CD4-positive, alpha-beta T cell treated with Interleukin-2 at 100 ng/mL for 4 hours (primary cell): ENCODE data around the gene FALEC.
A peak's percentile ranks its signal among the peaks of the same experiment; 100 is the strongest.

Source experiments
- DNase-seq: peaks from one replicate; pipeline ENCODE4 v3.0.0-alpha.2; 2020; ENCODE audit warnings: low spot score

The FALEC gene

DNA sequence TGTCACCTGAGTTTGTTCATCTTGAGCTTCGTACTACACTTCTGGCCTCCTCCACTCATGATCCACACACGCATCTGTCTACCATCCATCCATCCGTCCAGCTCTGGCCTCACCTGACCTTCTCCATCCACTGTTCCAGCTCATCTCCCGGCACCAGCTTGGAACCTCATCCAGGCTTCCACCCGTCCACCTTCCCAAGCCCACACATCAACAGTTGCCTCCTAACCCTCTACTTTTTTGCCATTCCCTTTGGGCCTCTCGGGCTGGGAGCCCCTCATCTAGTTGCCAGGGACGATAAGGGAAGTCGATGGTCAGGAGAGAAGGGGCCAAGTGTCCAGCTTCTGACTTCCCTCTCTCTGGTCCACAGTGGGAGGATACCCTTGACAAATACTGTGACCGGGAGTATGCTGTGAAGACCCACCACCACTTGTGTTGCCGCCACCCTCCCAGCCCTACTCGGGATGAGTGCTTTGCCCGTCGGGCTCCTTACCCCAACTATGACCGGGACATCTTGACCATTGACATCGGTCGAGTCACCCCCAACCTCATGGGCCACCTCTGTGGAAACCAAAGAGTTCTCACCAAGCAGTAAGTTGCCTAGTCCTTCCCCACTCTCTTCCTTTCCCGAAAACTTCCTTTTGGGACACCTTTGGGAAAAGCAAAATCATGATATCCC, 3.4 kb upstream of the FALEC start:
- no peak for DNase-seq

DNA sequence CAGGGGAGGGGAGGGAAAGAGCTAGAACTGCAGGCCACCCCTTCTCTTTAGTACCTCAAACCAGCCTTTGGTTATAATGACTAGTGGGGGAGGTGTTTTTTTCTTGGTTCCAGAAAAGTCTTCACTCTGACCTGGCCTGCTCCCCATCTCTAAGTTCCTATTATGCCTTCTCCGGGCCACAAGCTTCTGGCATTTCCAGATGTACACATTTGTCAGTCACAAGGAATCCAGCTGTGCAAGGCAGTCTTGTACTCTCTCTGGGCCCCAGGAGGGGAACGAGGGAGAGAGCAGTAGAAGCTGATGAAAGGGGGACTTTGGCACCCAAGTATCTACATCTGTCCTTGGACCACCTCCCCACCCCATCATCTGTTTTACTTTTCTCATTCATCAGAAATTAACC, 2.7 kb upstream of the FALEC start:
- DNase-seq = no peak

DNA sequence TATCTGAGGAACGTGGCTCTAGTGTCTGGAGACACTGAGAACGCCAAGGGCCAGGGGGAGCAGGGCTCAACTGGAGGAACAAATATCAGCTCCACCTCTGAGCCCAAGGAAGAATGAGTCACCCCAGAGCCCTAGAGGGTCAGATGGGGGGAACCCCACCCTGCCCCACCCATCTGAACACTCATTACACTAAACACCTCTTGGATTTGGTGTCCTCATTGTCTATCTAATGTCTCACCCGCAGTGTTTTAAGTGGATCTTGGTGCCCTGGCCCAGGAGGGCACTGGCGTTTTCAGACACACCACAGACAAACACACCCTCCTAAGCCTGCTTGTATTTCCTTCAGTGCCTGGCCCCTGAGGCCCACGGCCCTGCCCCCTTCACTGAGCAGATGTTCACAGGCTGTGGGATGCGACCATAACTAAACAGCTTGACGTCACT, 2.2 kb upstream of the FALEC start:
- DNase-seq = no peak

DNA sequence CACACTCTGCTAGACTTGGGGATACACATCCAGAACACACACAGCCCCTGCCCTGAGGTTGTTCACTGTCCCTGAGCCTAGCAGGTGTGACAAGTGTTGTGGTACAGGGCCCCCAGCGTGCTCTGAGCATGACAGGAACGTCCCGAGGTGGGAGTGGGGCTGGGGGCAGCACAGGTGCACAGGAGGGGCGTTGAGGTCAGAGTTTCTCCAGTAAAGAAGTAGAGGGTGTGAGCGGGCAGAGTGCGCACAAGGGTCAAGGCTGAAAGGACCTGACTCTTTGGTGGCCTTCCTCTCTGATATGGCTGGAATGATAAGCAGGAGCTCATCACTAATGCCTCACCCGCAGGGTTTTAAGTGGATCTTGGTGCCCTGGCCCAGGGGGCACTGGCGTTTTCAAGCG, 1.3 kb upstream of the FALEC start:
- DNase-seq = no peak

DNA sequence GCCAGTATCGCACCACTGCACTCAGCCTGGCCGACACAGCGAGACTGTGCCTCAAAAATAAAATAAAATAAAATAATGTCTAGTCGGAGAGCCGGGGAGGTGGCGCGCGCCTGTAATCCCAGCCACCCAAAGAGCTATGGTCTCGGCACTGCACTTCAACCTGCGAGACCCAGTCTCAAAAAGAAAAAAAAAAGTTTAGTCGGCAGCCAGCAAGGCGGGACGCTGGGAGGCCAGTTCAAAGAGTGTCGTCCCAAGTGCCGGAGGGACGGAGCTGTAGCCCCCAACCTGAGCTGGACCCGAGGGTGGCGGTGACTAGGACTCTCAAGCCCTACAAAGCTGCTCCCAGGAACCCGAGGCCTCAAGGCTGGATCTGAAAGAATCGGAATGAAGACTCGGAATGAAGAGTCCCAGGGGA, 632 bp upstream of the FALEC start:
- no peak for DNase-seq

DNA sequence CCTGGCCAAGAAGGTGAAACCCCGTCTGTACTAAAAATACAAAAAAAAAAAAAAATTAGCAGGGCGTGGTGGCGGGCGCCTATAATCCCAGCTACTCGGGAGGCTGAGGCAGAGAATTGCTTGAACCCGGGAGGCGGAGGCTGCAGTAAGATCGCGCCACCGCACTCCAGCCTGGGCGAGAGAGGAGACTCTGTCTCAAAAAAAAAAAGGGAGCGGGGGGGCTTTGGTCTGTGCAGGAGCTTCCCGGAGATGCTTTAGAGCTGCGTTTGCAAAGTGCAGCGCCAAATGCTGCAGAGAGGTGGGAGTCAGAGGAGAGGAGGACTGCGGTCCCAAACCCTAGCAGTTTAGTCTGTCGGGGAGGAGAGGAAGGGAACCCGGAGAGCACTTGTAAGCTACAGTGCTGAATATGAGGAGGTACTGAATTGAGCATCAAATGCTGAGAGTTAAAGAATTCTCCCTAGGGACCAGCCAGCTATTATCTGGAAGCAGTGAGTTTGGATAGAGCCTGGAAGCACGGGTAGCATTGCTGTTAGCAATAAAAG, 569 bp downstream of the FALEC start:
- peak; percentile 2 for DNase-seq

DNA sequence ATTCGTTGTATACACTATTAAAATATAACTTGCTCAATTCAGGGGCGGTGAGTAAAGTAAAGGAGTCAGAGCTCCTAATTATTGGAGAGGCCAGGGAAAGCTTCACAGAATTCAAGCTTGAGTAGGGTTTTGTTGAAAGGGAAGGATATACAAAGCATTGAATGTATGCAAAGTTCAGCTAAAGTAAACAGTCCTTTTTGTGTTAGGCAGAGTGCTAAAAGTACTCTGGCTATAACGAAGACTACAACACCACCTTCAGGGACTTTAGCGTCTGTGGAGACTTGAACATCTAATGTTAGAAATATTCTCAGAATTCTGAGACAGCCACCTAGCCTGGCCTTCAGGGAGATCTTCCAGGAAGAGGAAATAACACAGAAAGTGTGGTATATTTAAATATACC, 1.1 kb downstream of the FALEC start:
- DNase-seq = peak; percentile 45

DNA sequence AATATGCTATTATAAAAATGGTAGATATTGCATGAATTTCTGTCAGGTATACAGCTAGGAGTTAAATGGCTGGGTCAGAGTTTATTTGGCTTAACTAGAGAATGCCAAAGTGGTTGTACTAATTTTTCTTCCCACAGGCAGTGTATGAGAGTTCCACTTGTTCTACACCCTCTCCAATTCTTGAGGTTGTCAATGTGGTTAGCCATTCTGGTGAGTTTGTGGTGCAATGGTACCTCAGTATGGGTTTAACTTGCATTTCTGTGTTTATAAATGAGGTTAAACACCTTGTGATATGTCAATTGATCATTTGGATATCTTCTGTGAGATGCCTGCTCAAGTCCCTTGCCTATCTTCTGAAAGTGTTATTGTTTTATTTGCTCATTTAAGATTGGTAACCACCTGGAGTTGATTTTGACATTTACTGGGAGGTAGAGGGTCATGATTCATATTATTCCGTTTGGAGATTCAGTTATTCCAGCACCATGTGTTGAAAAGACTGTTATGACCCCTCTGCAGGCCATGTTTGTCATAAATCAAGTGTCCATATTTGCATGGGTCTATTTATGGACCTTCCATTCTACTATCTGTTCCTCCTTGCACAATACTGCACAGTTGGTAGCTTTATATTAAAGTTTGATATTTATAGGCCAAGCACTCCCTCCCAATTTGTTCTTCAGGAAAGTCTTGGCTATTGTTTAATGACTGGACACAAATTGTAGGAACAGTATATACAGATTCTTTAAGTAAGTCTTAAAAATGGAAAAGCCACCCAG, 5.8 kb downstream of the FALEC start:
- no peak for DNase-seq

DNA sequence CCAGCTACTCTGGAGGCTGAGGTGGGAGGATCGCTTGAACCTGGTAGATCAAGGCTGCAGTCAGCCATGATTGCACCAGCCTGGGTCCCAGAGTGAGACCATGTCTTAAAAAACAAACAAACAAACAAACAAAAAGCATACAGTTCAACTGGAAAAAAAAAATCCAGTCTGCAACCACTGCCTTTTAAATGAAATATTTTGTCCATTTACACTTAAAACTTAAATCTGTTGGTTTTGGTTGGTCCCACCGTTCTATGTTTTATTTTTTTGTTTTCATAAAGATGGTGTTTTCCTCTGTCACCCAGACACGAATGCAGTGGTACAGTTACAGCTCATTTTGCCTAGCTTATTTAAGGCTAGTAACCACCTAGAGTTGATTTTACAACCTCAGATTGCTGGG, 9.8 kb downstream of the FALEC start:
- no peak for DNase-seq

DNA sequence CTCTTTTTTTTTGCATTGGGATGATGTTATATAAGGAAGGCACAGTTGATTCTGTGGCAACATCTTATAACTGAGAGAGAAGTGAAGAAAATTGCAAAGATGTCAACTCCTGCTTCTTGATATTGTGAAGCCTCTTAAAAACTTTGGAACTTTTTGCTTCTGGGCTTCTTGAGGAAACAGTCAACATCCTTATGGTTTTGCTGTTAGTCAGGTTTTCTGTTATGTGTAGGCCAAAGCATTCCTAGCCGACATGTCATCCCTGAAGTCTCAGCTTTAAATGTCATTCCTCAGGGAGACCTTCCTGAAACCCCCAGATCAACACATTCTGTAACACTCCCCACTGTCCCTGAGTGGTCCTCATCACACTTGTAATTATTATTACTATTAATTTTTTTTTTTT, 12.6 kb downstream of the FALEC start:
- DNase-seq = no peak

DNA sequence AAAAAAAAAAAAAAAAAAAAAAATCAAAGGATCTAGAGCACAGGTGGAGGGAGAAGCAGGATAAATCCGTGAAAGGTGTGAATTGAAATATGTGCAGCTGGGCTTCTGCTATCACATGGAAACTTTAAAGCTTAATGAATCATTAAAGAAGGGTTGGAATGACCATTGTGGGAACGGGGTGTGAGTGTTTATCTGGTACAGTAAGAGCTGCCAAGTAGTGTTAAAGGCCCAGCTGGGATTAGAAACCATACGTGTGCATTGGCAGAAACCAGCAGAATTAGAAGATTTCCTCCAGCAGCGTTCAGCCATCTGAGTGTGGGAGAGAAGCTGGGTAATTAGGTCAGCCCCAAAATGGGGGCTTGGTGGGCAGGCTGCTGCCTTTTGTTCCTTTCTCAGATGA, 13.5 kb downstream of the FALEC start:
- DNase-seq = no peak

DNA sequence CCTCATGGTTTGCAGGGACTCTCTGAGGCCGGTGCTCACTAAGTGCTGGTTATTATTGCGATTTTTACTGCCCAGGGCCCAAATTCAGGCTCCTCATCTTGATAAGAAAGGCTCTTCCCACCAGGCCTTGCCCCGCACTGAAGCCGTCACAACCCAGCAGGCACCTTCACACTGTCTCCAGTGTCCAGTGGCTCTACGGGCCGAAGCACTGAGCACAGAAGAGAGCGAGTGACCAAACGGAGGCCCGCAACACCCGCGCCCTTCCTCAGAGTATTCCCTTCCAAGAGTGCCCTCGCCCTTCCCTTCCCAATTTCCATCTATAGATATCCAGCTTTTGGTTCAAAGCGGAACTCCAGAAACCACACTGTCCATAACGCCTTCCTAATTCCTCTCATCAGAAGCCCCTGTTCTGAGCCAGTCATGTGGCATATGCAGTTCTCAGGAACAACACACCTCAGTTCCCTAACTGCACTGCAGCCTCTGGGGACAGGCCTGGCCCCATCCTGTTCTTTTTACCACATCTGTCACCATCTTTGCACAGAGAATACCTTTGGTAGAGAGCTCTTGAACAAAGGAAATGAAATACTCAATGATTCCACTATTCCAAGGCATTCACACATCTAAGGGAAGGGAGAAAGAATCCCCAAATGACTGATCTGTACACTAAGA, 15.1 kb downstream of the FALEC start:
- no peak for DNase-seq

DNA sequence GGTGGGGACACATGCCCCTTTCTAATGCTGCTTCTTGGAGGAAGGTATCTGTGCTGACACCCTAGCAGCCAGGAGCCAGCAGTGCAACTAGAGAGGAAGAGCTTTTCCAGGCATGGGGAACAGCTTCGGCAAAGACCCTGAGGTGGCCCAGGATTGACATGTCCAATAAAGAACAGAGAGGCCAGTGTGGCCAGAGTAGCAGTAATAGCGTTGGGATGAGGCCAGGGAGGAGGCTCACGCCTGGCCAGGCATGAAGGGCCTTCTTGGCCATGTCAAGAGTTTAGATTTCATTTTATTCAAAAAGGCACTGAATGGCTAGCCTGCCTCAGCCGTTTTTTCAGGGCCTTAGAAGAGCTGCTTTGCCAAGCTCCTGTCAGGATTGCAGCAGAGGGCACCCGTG, 17.3 kb downstream of the FALEC start:
- DNase-seq = no peak

DNA sequence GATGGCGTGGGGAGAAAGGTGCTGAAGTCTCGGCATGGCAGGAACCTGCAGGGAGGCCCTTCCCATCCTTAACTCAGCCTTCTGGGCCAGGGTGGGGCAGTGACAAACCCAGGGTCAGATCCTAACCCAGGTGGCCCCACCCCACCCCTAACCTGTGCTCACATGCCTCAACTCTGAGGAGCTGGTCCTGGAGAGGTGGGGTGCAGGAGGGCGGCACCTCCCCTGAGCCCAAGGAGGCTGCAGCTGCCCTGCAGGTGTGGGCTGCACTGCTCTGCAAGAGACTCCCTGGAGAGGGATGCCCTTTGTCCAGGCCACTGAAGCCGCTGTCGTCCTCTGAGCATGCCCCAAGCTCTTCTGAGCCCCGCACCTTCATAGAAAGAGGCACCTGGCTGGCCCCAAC, 18.4 kb downstream of the FALEC start:
- no peak for DNase-seq

DNA sequence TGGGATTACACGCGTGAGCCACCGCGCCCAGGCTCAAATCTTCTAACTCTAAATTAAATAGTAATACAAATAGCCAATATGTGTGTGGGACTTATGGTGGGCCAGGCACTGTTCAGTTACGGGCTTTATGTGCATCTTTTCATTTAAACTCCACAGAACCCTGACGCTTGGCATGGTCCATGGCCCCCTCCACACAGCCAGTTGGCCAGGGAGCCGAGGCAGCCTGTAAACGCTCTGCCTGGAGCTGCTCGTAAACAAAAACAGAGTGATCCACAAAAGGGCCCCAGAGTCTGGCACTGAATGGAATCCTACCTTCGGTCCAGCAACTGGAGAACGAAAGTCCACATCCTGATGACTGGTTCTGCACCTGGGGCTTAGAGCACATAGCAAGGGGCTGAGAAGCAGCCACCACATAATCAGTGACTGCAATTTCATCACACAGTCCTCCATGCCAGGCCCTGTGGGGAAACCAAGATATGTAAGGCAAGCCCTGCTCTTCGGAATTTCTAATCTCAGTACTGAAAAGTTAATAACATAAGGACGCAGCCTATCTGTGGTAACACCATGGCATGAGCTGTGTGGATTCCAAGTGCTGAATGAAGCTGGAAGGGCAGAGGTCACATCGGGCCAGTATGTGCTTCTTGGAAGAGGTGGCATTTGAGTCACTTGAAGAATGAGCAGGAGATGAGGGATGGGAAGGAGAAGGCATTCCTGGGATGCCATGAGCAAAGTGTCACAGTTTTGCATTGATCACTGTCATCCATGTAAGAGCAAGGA, 20.1 kb downstream of the FALEC start:
- DNase-seq = no peak

DNA sequence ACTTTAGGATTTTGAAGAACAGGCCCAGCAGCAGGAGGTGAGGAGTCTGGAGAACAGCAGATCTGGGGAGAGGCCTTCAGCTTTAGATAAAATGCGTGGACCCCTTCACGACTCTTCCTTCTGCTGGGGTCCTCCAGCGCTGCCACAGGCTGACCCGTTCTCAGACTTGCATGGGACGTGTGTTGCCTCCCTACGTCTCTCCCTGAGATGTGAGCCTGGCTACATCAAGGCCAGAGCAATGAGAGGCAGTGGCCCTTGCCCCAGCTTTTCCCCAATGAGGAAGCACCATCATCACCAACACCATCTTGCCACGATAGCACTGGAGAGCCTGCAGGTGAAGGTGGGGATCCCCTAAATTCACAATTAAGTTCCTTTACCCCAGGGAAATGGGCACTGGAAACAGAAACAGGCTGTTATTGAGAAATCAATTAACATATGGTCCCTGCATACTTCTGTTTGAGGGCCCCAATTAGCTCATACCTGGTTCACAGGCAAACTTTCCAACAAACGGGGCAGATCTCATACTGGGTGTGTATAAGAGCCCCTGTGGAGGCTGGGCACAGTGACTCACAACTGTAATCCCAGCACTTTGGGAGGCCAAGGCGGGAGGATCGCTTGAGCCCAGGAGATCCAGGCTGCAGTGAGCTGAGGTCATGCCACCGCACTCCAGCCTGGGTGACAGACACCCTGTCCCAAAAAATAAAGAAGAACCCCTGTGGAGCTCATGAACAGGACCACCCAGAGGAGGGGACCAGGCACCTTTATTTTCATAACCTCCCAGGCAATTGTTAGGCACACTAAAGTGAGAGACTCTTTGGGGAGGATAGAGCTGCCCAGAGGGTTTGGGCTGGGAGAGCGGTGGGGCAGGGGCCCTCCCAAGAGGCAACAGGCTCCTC, 21.5 kb downstream of the FALEC start:
- DNase-seq = no peak

DNA sequence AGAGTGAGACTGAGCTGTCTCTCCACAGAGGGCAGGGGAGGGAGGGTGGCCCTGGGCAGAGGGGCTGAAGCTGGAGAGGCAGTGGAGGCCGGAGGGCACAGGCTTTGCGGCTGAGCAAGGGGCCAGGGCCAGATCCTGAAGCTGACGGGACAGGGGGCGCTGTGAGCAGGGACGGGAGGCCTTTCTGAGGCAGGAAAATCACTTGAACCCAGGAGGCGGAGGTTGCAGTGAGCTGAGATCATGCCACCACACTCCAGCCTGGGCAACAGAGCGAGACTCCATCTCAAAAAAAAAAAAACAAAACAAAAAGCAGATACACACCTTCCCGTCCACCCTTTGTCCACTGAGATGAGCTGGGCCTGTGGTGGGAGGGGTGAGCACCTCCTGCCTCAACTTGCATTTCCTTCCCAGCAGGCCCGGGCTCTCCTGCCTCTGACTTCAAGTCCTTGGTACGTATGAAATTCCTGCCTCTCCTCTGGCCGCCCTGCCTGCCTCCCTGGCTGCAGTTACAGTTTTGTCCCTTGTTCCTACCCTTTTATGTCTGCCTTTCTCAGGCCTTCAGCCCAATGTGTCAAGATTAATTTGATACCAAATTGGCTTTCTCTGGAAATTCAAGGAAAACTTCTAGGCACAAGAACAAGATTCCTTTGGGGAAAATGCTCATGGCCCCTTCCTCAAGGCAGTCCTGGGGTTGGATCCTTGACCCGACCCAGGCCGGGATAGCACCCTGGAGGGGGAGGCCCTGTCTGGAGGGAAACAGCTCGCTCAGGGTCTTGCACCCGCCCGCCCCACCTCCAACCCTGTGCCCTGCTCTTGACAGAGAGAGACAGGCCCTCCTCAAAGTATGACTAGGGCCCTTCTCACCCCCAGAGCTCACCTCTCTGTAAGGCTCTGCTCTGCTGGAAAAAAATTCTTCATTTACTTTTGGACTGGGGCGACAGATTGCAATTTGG, 22.5 kb downstream of the FALEC start:
- no peak for DNase-seq

DNA sequence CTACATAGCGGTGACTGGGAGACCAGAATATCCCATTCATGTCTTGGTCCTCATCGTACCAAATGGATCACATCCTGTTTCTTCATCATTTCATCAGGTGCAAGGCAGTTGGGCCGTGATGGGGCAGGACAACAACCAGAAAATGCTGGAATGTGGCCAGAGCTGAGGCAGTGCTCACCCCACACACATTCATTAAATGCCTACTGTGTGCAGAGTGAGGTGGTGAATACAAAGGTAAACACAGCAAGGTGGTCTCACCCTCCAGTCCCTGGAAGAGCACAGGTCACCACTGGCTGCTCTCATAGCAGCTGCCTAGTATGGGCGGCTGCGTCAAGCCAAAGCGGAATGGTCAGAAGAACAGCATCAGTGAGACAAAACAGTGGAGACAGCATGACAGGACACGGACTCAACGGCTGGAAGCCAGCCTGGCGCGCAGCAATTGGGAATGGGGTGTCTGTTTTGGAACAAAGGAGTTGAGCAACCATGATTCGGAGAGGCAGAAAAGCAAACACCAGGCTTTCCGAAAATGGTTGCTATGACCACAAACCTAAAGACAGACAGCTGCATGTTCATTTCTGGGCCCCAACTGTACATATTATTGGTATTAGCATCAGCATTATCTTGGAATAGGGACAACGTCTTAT, 28.1 kb downstream of the FALEC start:
- no peak for DNase-seq

DNA sequence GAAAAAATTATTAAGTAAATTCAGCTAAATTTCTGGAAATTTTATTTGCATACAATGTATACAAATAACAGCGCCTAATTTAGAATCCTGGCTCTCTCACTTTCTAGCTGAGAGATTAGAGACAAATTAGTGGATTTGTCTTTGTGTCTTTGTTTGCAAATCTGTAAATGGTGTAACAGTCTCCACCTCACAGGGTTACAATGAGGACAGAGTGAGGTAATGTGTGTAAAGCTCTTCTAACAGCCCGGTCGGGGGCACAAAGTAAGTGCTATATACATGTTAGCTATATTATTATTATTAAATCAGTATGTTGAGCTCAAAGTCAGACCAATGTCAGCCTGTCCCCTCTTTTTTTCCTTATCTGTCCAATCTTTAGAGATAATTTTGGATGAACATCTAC, 28.7 kb downstream of the FALEC start:
- no peak for DNase-seq
